GM15510 (cell line): Measurements from ENCODE around the gene ADRA1B.

Experiments used
- POLR2A ChIP-seq: IDR thresholded peaks from 3 replicates; pipeline ENCODE4 v1.6.1; 2011; ENCODE audit warnings: borderline replicate concordance; ENCODE audit not compliant: insufficient read length; ENCODE audit errors: extremely low read depth

The ADRA1B gene

GRCh38 chr5:159893040-159893695 lies 23.1 kb upstream of the ADRA1B start:
- TF ChIP-seq POLR2A = no peak

GRCh38 chr5:159894149-159894720 lies 22.0 kb upstream of the ADRA1B start:
- no peak for TF ChIP-seq POLR2A

GRCh38 chr5:159897786-159898393 lies 18.4 kb upstream of the ADRA1B start:
- TF ChIP-seq POLR2A = no peak

DNA sequence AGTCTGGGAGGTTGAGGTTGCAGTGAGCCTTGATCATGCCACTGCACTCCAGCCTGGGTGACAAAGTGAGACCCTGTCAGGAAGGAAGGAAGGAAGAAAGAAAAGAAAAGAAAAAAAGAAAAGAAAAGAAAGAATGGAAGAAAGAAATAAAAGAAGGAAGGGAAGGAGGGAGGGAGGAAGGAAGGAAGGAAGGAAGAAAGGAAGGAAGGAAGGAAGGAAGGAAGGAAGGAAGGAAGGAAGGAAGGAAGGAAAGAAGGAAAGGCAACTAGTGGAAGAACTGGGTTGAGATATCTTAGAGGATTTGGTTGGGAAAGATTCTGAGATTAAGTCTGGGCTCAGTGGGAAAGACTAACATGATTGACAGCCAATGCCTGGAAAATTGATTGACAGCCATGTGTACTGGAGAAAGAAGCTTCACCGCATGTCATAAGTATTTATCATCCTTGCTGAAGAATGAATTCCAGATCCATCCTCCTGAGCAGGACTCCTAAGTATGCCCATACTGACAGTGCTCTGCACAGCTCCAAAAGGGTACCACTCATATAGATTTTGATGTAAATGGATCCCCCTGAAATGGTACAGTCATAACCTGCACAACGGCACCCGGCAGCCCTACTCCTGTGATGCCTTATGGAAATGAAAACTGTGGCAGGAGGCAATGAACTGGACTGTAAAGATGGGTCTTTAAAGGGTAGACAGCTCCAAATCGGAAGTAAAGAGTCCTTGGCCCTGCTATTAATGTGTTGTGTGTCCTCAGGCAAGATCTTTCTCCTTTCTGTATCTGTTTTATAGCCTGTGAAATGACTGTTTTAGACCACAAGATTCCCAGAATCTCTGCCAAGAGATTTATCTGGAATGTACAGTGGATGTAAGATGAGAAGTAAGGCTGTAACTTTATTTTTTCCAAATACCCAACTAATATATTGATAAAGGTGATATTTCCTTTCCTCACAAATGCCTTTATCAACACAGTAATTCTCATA lies 16.9 kb upstream of the ADRA1B start:
- no peak for TF ChIP-seq POLR2A

DNA sequence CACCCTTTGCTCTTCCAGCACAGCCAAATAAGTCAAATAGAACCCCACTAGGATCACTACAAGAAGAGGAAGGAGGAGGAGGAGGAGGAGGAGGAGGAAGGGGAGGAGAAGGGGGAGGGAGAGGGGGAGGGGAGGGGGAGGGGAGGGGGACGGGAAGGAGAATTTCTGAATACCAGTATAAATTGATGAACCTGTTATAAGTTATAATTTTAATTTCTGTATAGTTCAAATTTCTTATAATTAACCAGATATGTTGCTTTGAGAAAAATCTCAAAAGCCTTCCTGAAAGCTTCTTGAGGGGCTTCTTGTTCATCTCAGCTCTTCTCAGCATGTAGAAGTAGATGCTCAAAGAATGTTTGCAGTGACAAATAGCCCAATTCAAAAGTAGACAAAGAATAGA lies 15.0 kb upstream of the ADRA1B start:
- no peak for TF ChIP-seq POLR2A

DNA sequence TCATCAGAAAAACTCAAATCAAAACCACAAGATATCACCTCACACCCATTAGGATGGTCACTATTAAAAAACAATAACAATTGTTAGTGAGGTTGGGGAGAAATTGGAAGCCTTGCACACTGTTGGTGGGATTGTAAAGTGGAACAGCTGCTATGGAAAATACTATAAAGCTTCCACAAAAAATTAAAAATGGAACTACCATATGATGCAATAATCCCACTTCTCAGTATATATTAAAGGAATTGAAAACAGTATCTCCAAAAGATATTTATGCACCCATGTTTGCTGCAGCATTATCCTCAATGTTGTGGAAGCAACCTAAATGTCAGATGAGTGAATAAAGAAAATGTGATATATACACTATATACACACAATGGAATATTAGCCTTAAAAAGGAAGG lies 14.5 kb upstream of the ADRA1B start:
- no peak for TF ChIP-seq POLR2A

GRCh38 chr5:159902444-159903121 lies 13.7 kb upstream of the ADRA1B start:
- no peak for TF ChIP-seq POLR2A

DNA sequence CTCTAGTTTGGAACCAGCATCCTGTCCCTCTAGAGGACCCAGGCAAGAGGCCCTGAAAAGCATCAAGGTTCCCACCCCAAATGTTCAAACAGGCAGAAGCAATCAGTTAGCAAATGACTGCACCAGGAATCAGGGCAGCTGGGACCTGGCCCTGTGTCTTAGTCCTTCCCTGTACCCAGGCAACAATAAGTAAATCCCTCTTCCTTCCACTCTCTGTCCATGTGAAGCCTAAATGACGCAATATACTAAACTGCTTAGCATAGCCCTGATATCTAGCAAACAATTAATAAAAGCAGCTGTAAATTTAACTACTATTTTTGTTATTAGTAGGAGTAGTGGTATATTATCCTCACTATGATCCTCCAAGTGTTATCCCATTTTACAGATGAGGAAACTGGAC lies 13.2 kb upstream of the ADRA1B start:
- no peak for TF ChIP-seq POLR2A

GRCh38 chr5:159904874-159905273 lies 11.4 kb upstream of the ADRA1B start:
- TF ChIP-seq POLR2A = no peak

DNA sequence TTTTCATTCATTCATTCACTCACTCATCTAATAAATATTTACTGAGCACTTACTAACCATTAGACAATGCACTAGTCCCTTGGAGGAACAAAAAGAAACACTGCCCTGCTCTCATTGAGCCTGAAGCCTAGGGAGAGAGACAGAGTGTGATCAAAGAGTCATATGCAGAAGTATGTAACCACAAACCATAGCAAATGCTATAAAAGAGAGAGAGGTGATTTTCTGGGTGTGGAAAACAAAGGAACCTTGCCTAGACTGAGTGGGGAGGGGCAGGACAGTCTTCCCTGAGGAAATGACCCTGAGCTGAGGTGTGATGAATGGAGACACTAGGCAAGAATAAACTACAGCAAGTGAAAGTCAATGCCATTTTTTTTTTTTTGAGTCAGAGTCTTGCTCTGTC lies 10.8 kb upstream of the ADRA1B start:
- TF ChIP-seq POLR2A = no peak

GRCh38 chr5:159906463-159906862 lies 9.8 kb upstream of the ADRA1B start:
- TF ChIP-seq POLR2A = no peak

DNA sequence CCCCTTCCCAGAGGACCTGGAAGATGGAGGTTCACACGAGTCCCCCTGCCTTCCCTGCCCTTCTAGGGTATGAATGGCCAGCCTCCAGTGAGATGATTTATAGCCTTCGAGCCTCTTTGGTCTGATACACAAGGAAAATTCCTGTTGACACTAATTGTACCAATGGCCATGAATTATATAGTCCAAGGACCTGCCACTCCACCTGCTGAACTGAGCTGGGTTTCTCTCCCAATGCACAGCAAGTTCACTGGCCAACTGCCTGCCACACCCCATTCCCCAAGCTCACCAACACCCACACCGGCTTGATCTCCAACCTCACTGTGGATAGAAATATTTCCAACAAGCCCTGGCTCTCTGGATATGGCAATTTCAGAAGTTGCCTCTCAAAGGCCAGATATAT lies 9.3 kb upstream of the ADRA1B start:
- no peak for TF ChIP-seq POLR2A

DNA sequence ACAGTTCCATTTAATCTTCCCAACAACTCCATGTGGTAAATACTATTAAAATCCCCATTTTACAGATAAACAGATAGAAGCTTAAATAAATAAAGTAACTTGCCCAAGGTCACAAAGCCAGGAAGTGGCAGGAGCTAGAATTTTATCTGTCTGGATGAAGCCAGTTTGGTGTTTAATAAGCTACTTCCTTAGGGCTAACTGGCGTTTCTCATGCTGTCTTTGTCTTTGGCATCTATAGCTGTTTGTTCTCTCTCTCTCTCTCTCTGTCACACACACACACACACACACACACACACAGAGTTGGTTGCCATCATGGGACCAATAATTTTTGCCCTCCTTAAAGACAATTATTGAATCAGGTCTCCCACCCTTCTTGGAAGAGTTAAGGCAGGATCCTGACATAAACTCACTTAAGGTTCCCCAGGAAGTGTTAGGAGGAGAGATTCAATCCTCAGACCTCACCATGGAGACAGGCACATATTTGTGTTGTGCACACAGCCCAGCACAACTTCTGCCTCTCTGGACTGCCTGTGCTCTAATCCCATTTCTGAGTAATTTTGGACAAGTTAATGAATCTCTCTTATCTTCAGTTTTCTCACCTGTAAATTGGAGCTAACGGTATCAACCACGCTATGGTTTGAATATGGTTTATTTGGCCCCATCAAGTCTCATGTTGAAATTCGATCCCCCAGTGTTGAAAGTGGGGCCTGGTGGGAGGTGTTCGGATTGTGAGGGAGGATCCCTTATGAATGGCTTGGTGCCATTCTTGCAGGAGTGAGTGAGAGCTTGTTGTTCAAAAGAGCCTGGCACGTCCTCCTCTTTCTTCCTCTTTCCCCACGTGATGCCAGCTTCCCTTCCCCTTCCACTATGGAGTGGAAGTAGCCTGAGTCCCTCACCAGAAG lies 8.3 kb upstream of the ADRA1B start:
- TF ChIP-seq POLR2A = no peak

- no peak for TF ChIP-seq POLR2A
Measured at GRCh38 chr5:159908591-159908940, 7.7 kb upstream of the ADRA1B start.
